SH-SY5Y (cell line): ENCODE results near the gene ARHGAP26.

Source experiments
- GATA2 ChIP-seq: IDR thresholded peaks from 2 replicates; pipeline ENCODE4 v1.6.1; 2011; ENCODE audit warnings: mild to moderate bottlenecking, low read depth, low read length
- GATA3 ChIP-seq: IDR thresholded peaks from 2 replicates; pipeline ENCODE4 v1.6.1; 2011; ENCODE audit warnings: low read depth, mild to moderate bottlenecking, low read length, moderate library complexity

The ARHGAP26 gene

GRCh38 chr5:143228597-143229293 lies 458.6 kb downstream of the ARHGAP26 start:
- TF ChIP-seq GATA2 (no peak), GATA3 (no peak)

- TF ChIP-seq GATA3 (no peak), GATA2 (no peak)
Observed at GRCh38 chr5:143229426-143229895, 459.3 kb downstream of the ARHGAP26 start.

GRCh38 chr5:143229896-143230675 lies 459.9 kb downstream of the ARHGAP26 start:
- TF ChIP-seq GATA2 (no peak), GATA3 (no peak)

- no peak for TF ChIP-seq GATA2
- TF ChIP-seq GATA3, result no peak
Observed at GRCh38 chr5:143230676-143230996, 460.5 kb downstream of the ARHGAP26 start.

GRCh38 chr5:143231416-143231815 lies 461.2 kb downstream of the ARHGAP26 start:
- TF ChIP-seq GATA3 (no peak), GATA2 (no peak)

- no peak for TF ChIP-seq GATA3
- TF ChIP-seq GATA2, result no peak
Observed at GRCh38 chr5:143231973-143232812, 462.0 kb downstream of the ARHGAP26 start.

GRCh38 chr5:143233031-143233430 lies 462.9 kb downstream of the ARHGAP26 start:
- no peak for TF ChIP-seq GATA3

GRCh38 chr5:143234162-143234842 lies 464.1 kb downstream of the ARHGAP26 start:
- TF ChIP-seq GATA2, result no peak
- TF ChIP-seq GATA3, result no peak

- no peak for TF ChIP-seq GATA2
- TF ChIP-seq GATA3, result no peak
Observed at GRCh38 chr5:143235423-143235822, 465.2 kb downstream of the ARHGAP26 start.

GRCh38 chr5:143236682-143237081 lies 466.5 kb downstream of the ARHGAP26 start:
- no peak for TF ChIP-seq GATA3

- TF ChIP-seq GATA2 (no peak), GATA3 (no peak)
Observed at GRCh38 chr5:143237664-143238063, 467.5 kb downstream of the ARHGAP26 start.

GRCh38 chr5:143238620-143239019 lies 468.4 kb downstream of the ARHGAP26 start:
- no peak for TF ChIP-seq GATA3
- no peak for TF ChIP-seq GATA2

- TF ChIP-seq GATA3 (no peak), GATA2 (no peak)
Observed at GRCh38 chr5:143239882-143240518, 469.8 kb downstream of the ARHGAP26 start.
